Stimulated activated effector memory CD8-positive, alpha-beta T cell treated with anti-CD3 and anti-CD28 coated beads, Interleukin-12 subunit alpha, Interleukin-12 subunit beta, amount 100 ng/mL, for 72 hours (primary cell): ENCODE measurements around the gene PNPLA2.

Experiments used
- ATAC-seq: fragments of 150-1000 bp; cut with Tn5 transposase; 2 replicates; pipeline ENCODE4 v1.10.0; 2021
- DNase-seq, 2 donors: peaks; one replicate each; pipeline ENCODE4 v3.0.0; 2021 to 2022; ENCODE audit warnings: low spot score in 2 of 2
- H3K27ac Mint-ChIP-seq: one replicate; pipeline ENCODE4 v1.8.0; 2022; ENCODE audit warnings: mild to moderate bottlenecking, mixed read lengths
- H3K36me3 Mint-ChIP-seq: one replicate; pipeline ENCODE4 v1.8.0; 2022; ENCODE audit warnings: mild to moderate bottlenecking, mixed read lengths
- H3K4me1 Mint-ChIP-seq: one replicate; pipeline ENCODE4 v1.8.0; 2022; ENCODE audit warnings: mixed read lengths
- H3K4me3 Mint-ChIP-seq: one replicate; pipeline ENCODE4 v1.8.0; 2022; ENCODE audit warnings: mild to moderate bottlenecking, mixed read lengths
- H3K9me3 Mint-ChIP-seq: one replicate; pipeline ENCODE4 v1.8.0; 2022; ENCODE audit warnings: mixed read lengths

The PNPLA2 gene

DNA sequence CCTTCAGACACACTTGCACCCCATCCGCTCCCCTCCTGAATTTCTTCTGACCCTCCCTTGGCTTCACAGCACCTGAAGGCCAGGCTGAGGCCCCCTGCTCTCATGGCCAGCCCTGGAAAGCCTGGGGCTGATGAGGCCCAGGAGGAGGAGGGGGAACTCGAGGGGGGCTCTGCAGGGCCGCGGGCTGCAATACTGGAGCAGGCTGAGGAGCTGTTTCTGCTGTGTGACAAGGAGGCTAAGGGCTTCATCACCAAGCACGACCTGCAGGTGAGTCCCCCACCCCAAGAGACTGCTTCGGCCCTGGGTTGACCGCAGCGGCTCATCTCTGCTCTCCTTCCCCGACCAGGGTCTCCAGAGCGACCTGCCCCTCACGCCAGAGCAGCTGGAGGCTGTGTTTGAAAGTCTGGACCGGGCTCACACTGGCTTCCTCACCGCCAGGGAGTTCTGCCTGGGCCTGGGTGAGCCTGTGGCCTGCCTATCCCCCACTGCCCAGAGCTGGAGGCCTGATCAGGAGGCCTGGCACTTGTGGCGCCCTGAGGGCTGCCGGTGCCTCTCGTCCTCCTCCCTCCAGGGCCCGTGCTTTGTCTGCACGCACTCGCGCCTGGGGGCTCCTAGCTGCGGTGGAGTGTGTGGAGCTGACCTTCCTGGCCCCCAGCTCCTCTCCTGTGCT is 9.9 kb downstream of the PNPLA2 start:
- Mint-ChIP-seq H3K36me3 (peaks cover 13% of the 10 kb centered on the region), H3K4me3 (peak overlapping the region; percentile 70), H3K27ac (no peak overlapping the region), H3K4me1 (peaks cover 16% of the 10 kb centered on the region), H3K9me3 (no peaks in the 10 kb centered on the region)
- no peak for DNase-seq
- ATAC-seq: no peak

DNA sequence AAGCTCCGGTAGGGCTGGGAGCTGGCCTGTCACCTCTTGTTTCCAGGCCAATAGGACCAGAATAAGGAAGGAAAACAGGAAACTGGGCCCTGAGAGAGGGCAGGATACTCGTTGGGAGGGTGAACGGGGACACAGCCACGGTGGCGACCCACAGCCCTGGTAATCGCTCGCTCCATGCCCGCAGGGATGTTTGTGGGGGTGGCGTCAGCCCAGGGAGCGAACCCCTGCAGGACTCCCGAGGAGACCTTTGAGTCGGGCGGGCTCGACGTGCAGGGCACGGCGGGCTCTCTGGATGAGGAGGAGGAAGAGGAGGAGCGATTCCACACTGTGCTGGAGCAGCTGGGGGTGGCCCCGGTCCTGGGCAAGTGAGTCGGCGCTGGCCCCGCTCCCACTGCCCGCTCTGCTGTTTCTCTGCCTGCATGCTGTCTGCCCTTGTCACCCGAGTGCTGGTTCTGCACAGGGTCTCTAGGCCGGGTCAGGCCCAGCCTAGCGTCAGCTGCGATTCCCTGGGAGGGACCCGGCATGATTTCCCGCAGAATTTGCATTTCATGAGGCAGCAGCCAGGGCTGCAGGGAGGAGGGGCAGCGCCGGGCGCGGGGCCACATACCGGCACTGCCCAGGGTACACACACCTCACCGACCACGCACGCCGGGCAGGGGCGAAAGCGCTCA is 10.6 kb downstream of the PNPLA2 start:
- peak overlapping the region; percentile 70 for H3K4me3 Mint-ChIP-seq
- no peaks in the 10 kb centered on the region for H3K9me3 Mint-ChIP-seq
- H3K4me1 Mint-ChIP-seq: peaks cover 22% of the 10 kb centered on the region
- no peak for ATAC-seq
- peaks cover 13% of the 10 kb centered on the region for H3K36me3 Mint-ChIP-seq
- H3K27ac Mint-ChIP-seq: no peak overlapping the region
- DNase-seq: no peak

DNA sequence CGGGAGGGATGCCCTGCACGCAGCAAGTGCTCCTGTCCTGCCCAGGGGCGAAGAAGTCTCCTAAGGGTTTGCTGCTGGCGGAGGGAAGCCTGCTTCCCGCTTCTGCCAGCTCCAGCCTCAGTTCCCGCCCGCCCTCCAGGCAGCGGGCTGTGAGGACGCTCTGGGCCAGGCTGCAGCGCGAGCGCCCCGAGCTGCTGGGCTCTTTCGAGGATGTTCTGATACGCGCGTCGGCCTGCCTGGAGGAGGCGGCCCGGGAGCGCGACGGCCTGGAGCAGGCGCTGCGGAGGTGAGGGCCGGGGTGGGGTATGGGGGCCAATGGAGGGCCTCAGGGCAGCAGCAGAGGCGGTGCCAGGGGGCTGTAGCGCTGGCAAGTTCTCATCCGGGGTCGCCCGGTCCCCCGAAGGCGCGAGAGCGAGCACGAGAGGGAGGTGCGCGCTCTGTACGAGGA is 11.2 kb downstream of the PNPLA2 start:
- peaks cover 8% of the 10 kb centered on the region for H3K36me3 Mint-ChIP-seq
- H3K4me1 Mint-ChIP-seq: peaks cover 26% of the 10 kb centered on the region
- no peaks in the 10 kb centered on the region for H3K9me3 Mint-ChIP-seq
- no peak overlapping the region for H3K27ac Mint-ChIP-seq
- no peak for DNase-seq
- peak; percentile 2 for ATAC-seq
- H3K4me3 Mint-ChIP-seq: peak overlapping the region; percentile 70

DNA sequence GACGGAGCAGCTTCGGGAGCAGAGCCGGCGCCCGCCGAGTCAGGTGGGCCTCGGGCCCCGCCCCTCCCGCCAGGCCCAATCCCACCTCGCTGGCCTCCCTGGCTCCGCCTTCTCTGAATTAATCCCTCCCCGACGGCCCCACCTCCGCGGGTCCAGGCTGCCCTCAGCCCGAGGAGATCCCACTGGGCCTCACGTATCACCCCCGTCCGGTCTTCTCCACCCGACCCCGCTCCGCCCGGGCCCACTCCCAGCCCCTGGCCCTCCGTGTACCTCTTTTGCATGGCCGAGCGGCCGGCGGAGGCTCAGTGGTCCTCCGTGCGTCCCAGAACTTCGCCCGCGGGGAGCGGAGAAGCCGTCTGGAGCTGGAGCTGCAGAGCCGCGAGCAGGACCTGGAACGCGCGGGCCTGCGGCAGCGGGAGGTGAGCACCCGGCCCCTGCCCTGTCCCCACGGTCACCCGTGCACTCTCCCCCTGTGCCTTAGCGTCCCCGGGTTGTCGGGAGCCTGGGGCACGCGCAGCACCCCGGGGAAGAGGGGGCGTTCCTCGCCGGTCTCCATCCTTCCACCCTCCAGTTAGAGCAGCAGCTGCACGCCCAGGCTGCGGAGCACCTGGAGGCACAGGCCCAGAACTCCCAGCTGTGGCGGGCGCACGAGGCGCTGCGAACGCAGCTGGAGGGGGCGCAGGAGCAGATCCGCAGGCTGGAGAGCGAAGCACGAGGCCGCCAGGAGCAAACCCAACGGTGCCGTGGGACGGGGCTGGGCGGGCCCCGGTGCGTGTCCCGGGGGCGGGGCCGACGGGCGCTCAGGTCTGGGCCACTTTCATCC is 11.8 kb downstream of the PNPLA2 start:
- ATAC-seq: peak; percentile 74
- Mint-ChIP-seq H3K4me1 (peaks cover 22% of the 10 kb centered on the region), H3K9me3 (no peaks in the 10 kb centered on the region), H3K27ac (no peak overlapping the region), H3K4me3 (peak overlapping the region; percentile 70), H3K36me3 (peaks cover 5% of the 10 kb centered on the region)
- DNase-seq: peak; percentile 58 to 86

DNA sequence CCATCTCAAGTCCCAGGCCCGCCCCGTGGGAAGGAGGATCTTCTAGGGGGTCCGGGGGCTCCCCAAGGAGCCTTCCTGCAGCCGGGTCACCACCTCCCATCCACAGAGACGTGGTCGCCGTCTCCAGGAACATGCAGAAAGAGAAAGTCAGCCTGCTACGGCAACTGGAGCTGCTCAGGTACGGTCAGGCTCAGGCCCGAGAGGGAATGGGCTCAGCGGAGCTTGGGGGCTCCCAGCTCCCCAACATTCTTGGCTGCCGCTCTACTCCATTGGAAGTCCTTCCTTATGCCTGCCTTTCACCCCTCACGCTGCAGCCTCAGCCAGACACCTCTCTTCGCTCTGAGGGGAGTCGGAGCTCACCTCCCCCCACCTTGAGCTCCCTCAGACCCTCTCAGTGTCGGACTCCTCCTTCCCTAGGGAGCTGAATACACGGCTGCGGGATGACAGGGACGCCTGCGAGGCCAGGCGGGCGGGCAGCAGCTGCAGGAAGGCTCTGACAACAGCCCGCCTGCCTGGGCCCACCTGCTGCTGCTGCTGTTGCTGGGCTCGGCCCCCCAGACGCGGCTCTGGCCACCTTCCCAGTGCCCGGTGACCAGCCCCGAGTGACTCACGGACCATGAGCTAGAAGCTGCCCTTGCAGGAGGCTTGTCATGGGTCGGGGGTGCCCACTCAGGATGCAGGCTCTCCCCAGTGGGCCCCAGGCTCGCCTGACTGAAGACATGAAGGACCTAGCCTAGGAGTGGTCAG is 12.6 kb downstream of the PNPLA2 start:
- no peaks in the 10 kb centered on the region for H3K9me3 Mint-ChIP-seq
- peak overlapping the region; percentile 70 for H3K4me3 Mint-ChIP-seq
- H3K27ac Mint-ChIP-seq: no peak overlapping the region
- H3K4me1 Mint-ChIP-seq: peaks cover 22% of the 10 kb centered on the region
- ATAC-seq (no peak), DNase-seq (no peak)
- peaks cover 4% of the 10 kb centered on the region for H3K36me3 Mint-ChIP-seq

DNA sequence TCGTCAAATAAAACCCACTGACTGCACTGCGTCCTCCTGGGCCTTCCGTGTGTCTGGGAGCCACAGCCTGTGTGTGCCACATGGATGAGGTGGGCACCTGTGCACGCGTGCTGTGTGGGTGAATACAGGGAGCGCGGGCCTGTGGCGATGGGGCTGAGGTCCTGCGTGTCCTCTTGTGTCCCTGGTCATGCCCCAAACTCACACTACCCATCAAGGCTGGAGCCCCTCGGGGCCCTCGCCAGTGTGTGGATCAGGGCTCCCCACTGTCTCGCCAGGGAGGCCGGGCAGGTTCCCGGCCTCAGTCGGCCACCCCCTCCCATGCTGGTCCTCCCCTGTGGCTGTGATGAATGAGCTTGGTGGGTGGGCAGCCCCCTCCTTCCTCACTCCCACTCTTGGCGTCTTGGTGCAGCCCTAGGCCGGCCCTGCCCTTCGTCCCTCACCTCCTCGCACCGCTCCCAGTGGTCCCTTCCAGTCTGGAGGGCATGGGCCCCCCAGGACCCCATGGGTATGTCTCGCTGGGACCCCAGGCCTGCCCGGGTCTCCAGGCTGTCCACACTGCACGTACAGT is 13.3 kb downstream of the PNPLA2 start:
- Mint-ChIP-seq H3K36me3 (peaks cover 4% of the 10 kb centered on the region), H3K4me3 (peak overlapping the region; percentile 70), H3K9me3 (no peaks in the 10 kb centered on the region), H3K27ac (no peak overlapping the region), H3K4me1 (peaks cover 22% of the 10 kb centered on the region)
- no peak for DNase-seq
- no peak for ATAC-seq

DNA sequence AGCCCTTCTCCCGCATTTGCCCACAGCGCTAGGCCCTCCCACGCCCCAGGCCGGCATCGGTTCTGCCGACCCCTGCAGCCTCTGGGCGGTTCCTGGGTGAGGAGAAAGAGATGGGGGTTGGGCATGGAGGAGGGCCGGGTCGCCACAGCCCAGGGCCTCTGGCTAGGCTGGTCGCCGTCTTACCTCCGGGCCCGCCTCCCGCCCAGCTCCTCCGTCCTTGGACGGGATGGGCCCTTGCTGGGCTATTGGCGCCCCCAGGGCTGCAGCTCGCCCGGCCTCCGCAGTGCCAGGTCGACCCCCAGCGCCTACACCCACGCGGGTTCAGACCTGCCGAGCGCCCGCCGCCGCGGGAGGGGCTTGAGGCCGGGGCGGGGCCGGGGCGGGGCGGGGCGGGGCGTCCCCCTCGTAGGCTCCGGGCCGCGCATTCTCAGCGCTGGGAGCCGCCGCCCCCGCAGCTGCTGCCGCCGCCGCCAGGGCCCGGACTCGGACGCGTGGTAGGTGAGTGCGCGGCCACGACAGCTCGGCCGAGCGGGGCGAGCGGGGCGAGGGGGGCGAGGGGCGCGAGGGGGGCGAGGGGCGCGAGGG is 13.9 kb downstream of the PNPLA2 start, which contains the start of gene CD151:
CD151 (plus strand) TSS at position 424 of the 585 bp plus-strand sequence. CDS start 3,118 bp downstream, outside the sequence.
- no peaks in the 10 kb centered on the region for H3K9me3 Mint-ChIP-seq
- peak within 1 kb of the TSS; percentile 70 for H3K4me3 Mint-ChIP-seq
- H3K27ac Mint-ChIP-seq: peak within 1 kb of the TSS; percentile 37
- H3K36me3 Mint-ChIP-seq: peaks cover 9% of the 10 kb centered on the region
- peaks cover 19% of the 10 kb centered on the region for H3K4me1 Mint-ChIP-seq
- ATAC-seq: peak; percentile 64
- no peak for DNase-seq

DNA sequence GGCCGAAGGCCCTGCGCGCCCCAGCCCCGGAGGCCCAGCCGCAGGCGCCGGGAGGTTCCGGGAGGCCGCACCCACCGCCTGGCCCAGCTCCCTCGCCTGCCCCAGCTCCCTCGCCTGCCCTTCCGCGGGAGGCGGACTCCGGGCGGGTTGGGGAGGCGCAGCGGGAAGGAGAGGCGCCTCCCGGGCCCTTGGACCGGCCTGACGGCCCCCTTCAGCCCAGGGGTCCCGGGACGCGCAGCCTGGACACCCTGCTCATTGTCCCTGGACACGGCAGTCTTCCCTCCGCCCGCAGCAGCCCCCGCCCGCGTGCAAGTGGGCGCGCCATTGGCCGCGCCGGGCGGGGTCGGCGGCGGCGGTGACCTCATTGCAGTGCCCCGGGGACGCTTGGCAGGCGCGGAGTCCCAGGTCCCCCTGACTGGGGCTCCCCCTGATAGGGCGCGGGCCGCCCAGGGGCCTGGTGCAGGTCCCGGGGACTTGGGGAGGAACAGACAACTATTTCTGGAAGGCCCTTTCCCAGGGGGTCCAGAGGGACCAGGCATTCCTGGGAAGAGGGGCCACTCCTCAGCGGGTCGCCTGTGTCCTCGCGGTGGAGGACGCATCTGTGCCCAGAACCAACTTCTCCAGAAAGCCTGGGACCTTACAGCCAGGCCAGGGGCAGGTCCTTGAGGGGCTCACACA is 14.5 kb downstream of the PNPLA2 start:
- ATAC-seq (peak; percentile 51), DNase-seq (peak in 1 of 2 donors; percentile 78)
- Mint-ChIP-seq H3K27ac (peak overlapping the region; percentile 37), H3K9me3 (no peaks in the 10 kb centered on the region), H3K4me3 (peak overlapping the region; percentile 64), H3K36me3 (peaks cover 11% of the 10 kb centered on the region), H3K4me1 (peaks cover 14% of the 10 kb centered on the region)

DNA sequence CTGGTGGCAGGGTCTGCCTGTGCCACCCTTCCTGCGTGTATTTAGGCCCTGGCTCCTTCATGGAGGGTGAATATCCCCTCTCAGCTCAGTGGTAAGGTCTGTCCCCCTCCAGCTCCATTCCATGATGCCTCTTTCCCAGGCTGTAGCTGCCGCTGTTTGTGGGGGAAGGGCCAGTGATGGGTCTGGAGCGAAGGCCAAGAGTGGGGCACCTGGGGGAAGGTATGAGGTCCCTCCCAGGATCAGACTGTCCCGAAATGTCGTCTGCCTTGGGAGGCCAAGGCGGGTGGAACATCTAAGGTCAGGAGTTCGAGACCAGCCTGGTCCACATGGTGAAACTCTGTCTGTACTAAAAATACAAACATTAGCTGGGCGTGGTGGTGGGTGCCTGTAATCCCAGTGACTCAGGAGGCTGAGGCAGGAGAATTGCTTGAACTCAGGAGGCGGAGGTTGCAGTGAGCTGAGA is 15.2 kb downstream of the PNPLA2 start:
- Mint-ChIP-seq H3K27ac (peak overlapping the region; percentile 37), H3K36me3 (peaks cover 16% of the 10 kb centered on the region), H3K9me3 (no peaks in the 10 kb centered on the region), H3K4me3 (peak overlapping the region; percentile 64), H3K4me1 (peaks cover 18% of the 10 kb centered on the region)
- DNase-seq (no peak), ATAC-seq (no peak)

DNA sequence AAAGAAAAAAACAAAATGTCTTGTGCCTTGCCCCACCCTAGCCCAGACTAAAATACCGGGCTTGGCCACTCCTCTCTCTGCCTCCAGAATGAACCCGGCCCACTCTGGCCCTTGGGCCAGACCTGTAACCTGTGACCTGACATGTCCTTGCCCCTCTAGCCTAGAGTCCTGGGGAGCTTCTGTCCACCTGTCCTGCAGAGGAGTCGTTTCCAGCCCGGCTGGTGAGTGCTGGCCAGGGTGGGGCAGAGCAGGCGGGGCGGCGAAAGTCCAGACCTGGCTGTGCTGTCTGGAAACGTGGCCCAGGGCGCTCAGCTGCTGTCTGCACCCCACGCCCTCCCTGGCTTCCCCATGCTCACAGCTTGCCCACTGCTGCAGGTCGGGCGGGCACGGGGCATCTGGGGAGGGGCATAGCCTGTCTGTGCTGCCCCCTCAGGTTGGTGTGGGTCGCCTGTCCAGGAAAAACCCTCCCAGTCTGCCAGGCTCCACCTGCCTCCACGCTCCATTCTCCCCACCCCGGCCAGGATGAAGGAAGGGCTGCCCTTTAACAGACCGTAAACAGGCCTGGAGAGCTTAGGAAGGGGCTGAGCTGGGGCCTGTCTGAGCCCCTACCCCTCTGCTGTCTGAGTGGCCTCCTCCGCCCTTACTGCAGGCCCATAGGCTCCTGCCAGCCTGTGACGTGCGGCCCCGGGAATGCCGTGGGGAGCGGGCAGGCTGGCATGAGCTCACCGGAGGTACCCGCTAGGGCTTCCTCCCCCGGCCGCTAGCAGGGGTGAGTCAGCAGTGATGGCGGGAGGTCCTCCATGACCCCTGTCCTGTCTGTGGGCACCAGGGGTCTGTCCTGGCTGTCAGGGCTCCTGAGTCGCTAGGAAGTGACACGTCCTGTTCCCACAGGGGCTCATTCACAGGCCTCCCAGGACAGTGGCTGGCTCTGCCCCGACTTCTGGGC is 15.9 kb downstream of the PNPLA2 start:
- ATAC-seq: no peak
- H3K36me3 Mint-ChIP-seq: peaks cover 23% of the 10 kb centered on the region
- H3K9me3 Mint-ChIP-seq: no peaks in the 10 kb centered on the region
- H3K4me1 Mint-ChIP-seq: peaks cover 19% of the 10 kb centered on the region
- DNase-seq: no peak
- H3K27ac Mint-ChIP-seq: no peak overlapping the region
- peak overlapping the region; percentile 64 for H3K4me3 Mint-ChIP-seq

DNA sequence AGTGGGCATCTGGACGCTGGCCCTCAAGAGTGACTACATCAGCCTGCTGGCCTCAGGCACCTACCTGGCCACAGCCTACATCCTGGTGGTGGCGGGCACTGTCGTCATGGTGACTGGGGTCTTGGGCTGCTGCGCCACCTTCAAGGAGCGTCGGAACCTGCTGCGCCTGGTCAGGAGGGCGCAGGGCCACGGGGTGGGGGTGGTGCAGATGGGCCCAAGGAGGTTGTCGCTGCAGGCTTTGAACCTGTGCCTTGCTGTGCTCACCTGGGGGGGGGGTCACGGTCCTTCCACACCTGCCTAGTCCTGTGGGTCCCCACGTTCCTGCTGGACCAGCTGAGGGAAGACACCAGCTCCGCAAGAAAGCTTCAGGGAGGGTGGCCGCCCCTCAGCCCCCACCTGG is 17.6 kb downstream of the PNPLA2 start:
- H3K4me3 Mint-ChIP-seq: no peak overlapping the region
- DNase-seq: no peak
- H3K36me3 Mint-ChIP-seq: peaks cover 38% of the 10 kb centered on the region
- H3K27ac Mint-ChIP-seq: no peak overlapping the region
- H3K4me1 Mint-ChIP-seq: peaks cover 30% of the 10 kb centered on the region
- ATAC-seq: no peak
- H3K9me3 Mint-ChIP-seq: no peaks in the 10 kb centered on the region

DNA sequence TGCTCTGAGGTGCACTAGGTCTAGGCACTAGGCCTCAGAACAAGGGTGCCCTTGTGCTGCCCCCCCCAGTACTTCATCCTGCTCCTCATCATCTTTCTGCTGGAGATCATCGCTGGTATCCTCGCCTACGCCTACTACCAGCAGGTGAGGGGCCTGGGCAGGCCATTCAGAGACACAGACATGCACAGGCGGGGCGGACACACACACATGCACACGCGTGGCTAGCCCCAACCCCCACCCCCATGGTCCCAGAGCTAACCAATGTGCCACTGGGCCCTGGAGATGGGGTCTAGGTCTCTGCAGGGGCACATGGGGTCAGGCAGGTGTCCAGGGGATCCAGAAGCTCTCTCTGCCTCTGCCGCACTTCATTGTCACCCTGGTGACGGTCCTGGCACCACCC is 18.0 kb downstream of the PNPLA2 start:
- H3K4me1 Mint-ChIP-seq: peaks cover 32% of the 10 kb centered on the region
- peaks cover 41% of the 10 kb centered on the region for H3K36me3 Mint-ChIP-seq
- DNase-seq (no peak), ATAC-seq (no peak)
- H3K9me3 Mint-ChIP-seq: no peaks in the 10 kb centered on the region
- no peak overlapping the region for H3K27ac Mint-ChIP-seq
- no peak overlapping the region for H3K4me3 Mint-ChIP-seq
